Osteoblast (primary cell): Measurements from ENCODE around the gene CBR3. TPM values are rescaled to one million over a fixed set of nuclear protein-coding genes. Genes with fewer than 3 reads are reported as not detected.
"Not testable (repeated sequence)": the region's sequence is repeated elsewhere in the genome, so short reads cannot be mapped to it uniquely, and the experiment has no call there.

Experiments used
- DNase-seq: peaks from one replicate; pipeline ENCODE4 v3.0.0; 2011; ENCODE audit warnings: low spot score, mixed read lengths; ENCODE audit not compliant: insufficient read length; ENCODE audit errors: missing footprints
- H2AFZ ChIP-seq: 2 replicates; pipeline ENCODE4 v1.6.0; 2011; ENCODE audit warnings: mild to moderate bottlenecking, low read length
- H3K27ac ChIP-seq: 2 replicates; pipeline ENCODE4 v1.5.1; 2011; ENCODE audit warnings: mild to moderate bottlenecking, low read depth, low read length, moderate library complexity
- H3K27me3 ChIP-seq: 2 replicates; pipeline ENCODE4 v1.6.0; 2012; ENCODE audit warnings: mild to moderate bottlenecking, control low read depth, inconsistent platforms, low read length, moderate library complexity; ENCODE audit not compliant: insufficient read depth
- H3K36me3 ChIP-seq: 2 replicates; pipeline ENCODE4 v1.5.1; 2011; ENCODE audit warnings: mild to moderate bottlenecking, low read length, control low read depth, moderate library complexity; ENCODE audit not compliant: insufficient read depth
- H3K4me1 ChIP-seq: 2 replicates; pipeline ENCODE4 v1.5.1; 2011; ENCODE audit warnings: mild to moderate bottlenecking, low read length, control low read depth, moderate library complexity; ENCODE audit not compliant: insufficient read depth
- H3K4me2 ChIP-seq: 2 replicates; pipeline ENCODE4 v1.6.0; 2011; ENCODE audit warnings: mild to moderate bottlenecking, low read length; ENCODE audit not compliant: insufficient read depth
- H3K4me3 ChIP-seq: fragments of 200-600 bp; sonication (generic); 3 replicates; pipeline ENCODE4 v1.5.1; 2012; ENCODE audit warnings: mild to moderate bottlenecking, low read length, inconsistent platforms; ENCODE audit not compliant: insufficient read depth
- H3K79me2 ChIP-seq: 2 replicates; pipeline ENCODE4 v1.6.0; 2012; ENCODE audit warnings: mild to moderate bottlenecking, low read length, control low read depth, inconsistent platforms; ENCODE audit not compliant: insufficient read depth
- H3K9me3 ChIP-seq: 2 replicates; pipeline ENCODE4 v1.5.1; 2011; ENCODE audit warnings: low read depth, low read length, control low read depth
- H4K20me1 ChIP-seq: 2 replicates; pipeline ENCODE4 v1.6.0; 2012; ENCODE audit warnings: mild to moderate bottlenecking, low read length, control low read depth; ENCODE audit not compliant: insufficient read depth
- total RNA-seq: library from RNA; depleted of rRNA; stranded (reverse); fragments of >200 nt; gene quantifications from 2 replicates; pipeline ENCODE4 v1.2.3, GENCODE V29; 2012
- TF ChIP-seq, protein P1 (sequence below): IDR thresholded peaks from 2 replicates; pipeline ENCODE4 v1.5.1; 2011; ENCODE audit warnings: mild to moderate bottlenecking, low read depth, low read length, moderate library complexity; ENCODE audit errors: extremely low read depth

CBR3 gene
- total RNA-seq, 1 donor, result 17.4 TPM

DNA sequence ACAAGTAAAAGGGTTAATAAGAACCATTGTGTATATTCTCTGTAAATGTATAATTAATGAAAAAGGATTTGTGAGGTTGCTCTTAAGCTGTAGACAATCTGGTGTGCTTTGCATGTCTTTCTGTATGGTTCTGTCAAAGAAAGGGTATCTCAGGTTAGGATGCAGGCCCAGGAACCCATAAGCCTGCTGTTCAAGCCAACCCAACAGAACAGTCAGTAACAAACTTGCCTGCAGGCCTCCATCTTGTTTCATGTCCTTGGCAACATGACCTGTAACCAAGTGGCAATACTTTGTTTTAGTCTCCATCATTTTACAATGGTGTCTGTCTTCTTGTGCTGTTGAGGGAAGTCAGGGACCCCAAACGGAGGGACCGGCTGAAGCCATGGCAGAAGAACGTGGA lies 35.9 kb upstream of the CBR3 start:
- TF ChIP-seq, protein P1, sequence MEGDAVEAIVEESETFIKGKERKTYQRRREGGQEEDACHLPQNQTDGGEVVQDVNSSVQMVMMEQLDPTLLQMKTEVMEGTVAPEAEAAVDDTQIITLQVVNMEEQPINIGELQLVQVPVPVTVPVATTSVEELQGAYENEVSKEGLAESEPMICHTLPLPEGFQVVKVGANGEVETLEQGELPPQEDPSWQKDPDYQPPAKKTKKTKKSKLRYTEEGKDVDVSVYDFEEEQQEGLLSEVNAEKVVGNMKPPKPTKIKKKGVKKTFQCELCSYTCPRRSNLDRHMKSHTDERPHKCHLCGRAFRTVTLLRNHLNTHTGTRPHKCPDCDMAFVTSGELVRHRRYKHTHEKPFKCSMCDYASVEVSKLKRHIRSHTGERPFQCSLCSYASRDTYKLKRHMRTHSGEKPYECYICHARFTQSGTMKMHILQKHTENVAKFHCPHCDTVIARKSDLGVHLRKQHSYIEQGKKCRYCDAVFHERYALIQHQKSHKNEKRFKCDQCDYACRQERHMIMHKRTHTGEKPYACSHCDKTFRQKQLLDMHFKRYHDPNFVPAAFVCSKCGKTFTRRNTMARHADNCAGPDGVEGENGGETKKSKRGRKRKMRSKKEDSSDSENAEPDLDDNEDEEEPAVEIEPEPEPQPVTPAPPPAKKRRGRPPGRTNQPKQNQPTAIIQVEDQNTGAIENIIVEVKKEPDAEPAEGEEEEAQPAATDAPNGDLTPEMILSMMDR, result no peak

GRCh38 chr21:36099695-36100211 lies 35.1 kb upstream of the CBR3 start:
- H3K79me2 ChIP-seq, H3K27ac ChIP-seq, DNase-seq, H3K4me2 ChIP-seq, H3K4me3 ChIP-seq, H3K36me3 ChIP-seq, H2AFZ ChIP-seq, H4K20me1 ChIP-seq, H3K9me3 ChIP-seq, H3K4me1 ChIP-seq: not testable (repeated sequence)
- peaks cover 16% of the 10 kb centered on the region for H3K27me3 ChIP-seq

More for the DNA sequence above, 35.9 kb upstream of the CBR3 start:
- Histone ChIP-seq H4K20me1 (no peaks in the 10 kb centered on the region), H3K4me3 (no peak overlapping the region), H3K27ac (no peak overlapping the region), H2AFZ (no peak overlapping the region), H3K9me3 (no peaks in the 10 kb centered on the region), H3K36me3 (no peaks in the 10 kb centered on the region), H3K4me2 (no peak overlapping the region), H3K27me3 (peaks cover 12% of the 10 kb centered on the region), H3K79me2 (no peaks in the 10 kb centered on the region), H3K4me1 (no peaks in the 10 kb centered on the region)
- no peak for DNase-seq

DNA sequence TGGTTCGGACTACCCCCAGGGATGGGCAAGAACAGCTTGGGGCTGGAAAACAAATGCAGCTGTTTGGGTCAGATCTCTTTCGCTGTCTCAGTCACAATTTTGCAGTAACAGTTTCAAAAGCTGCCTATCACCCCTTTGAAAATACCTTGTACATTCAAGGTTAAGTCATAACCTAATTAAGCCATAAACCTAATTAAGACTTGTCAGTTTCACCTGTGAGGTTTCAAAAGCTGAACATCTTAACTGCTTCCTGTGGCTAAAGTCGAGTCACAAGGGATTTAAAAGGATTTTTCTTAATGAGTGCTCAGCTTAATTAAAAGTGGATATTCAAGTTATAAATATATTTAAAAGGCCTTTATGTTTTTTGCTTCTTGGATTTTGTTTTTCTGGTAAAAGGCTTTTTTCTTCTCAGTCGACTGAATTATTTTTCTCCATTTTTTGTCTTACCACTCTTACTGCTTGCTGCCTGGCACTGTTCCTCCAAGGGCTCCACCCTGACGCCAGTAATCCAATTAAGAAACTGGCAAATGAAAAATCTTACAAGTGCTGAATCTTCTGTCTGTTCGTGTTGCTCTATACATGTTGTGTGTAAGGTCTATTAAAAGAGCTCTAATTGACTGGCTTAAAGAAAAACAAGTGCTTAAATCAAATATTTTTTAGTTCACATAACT lies 33.8 kb upstream of the CBR3 start:
- peaks cover 6% of the 10 kb centered on the region for H3K4me1 ChIP-seq
- H3K36me3 ChIP-seq, result no peaks in the 10 kb centered on the region
- H3K9me3 ChIP-seq, result no peaks in the 10 kb centered on the region
- H3K79me2 ChIP-seq, result no peaks in the 10 kb centered on the region
- peaks cover 29% of the 10 kb centered on the region for H3K27me3 ChIP-seq
- H3K27ac ChIP-seq, result no peak overlapping the region
- H2AFZ ChIP-seq, result no peak overlapping the region
- no peaks in the 10 kb centered on the region for H4K20me1 ChIP-seq
- H3K4me3 ChIP-seq, result no peak overlapping the region
- no peak overlapping the region for H3K4me2 ChIP-seq
- no peak for DNase-seq
- TF ChIP-seq, protein P1, result no peak

DNA sequence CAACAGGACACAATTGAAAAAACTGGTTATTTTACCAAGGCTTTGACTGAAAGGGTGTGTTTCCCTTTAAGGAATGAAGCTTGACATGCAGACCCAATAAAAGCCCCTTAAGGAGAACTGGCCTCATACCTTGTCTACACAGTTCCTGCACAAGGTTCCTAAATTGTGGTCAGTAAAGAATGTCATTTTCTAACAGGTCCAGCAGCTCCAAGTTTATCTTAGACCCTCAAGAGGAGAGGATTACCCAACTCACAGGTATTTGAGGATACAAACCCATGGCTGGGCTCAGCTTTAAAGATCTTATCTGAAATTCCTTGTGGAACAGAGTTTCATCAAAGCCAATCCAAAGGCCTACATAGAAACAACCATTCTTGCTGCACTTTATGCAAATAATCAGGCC lies 31.4 kb upstream of the CBR3 start:
- DNase-seq, result no peak
- Histone ChIP-seq H3K4me3 (no peak overlapping the region), H3K27me3 (peaks cover 32% of the 10 kb centered on the region), H3K4me2 (no peak overlapping the region), H3K4me1 (peaks cover 6% of the 10 kb centered on the region), H3K79me2 (no peaks in the 10 kb centered on the region), H3K9me3 (no peaks in the 10 kb centered on the region), H4K20me1 (no peaks in the 10 kb centered on the region), H3K36me3 (no peaks in the 10 kb centered on the region), H2AFZ (no peak overlapping the region), H3K27ac (no peak overlapping the region)
- TF ChIP-seq, protein P1, result no peak
